GM12892 (cell line): ENCODE data around the gene APOBEC3B.

Source experiments
- POLR2A ChIP-seq: IDR thresholded peaks from 2 replicates; pipeline ENCODE4 v1.6.1; 2011; ENCODE audit warnings: low read depth, low read length, control low read depth
- POLR2AphosphoS5 ChIP-seq: IDR thresholded peaks from 2 replicates; pipeline ENCODE4 v1.6.1; 2011; ENCODE audit warnings: low read depth, low read length, control low read depth
- TAF1 ChIP-seq: IDR thresholded peaks from 2 replicates; pipeline ENCODE4 v1.6.1; 2011; ENCODE audit warnings: low read depth, mild to moderate bottlenecking, control low read depth, low read length, borderline replicate concordance

DNA sequence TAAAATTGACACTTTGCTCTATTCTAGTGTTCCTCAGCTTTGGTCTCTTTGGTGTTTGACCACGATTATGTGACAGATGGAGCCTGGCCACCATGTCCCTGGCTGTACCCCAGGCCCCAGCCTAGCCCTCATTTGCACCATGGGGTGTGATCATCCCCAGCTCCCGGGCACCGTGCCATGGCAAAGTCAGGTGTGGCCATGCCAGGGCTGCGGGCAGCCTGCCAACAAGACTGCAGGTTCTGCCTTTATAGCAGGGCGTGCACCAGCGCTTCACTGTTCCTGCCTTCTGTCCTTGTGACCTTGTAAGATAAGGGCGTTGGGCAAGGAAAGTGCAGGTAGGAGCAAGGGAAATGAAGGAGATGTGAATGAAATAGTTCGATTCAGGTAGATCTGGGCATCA lies 47.1 kb upstream of the APOBEC3B start:
- TF ChIP-seq POLR2A (no peak), POLR2AphosphoS5 (no peak), TAF1 (no peak)
